Measurements from ENCODE around the gene SYK. TPM values are rescaled to one million over a fixed set of nuclear protein-coding genes. Genes with fewer than 3 reads are reported as not detected.
A peak's percentile ranks its signal among the peaks of the same experiment; 100 is the strongest.

Gene SYK
- total and polyA plus RNA-seq, 4 donors: 2.1 to 31.5 (median 13.3) TPM

DNA sequence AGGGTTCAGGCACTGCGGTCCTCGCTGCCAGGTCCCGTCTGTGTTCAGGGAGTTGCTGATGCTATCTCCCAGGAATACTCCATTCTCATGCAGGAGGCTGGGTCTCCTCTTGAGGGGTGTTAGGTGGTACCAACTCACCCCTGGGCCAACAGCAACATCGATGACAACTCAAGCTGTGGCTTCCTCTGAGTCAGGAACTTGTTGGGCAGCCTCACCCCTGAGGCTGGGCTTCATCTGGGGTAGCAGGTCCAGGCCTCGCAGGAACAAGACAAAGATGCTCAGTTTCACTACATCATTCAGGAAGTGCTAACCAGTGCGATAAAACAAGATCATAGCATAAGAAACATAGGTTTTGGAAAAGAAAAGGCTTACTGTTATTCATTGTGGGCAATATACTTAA lies 125.9 kb downstream of the SYK start:
- Histone ChIP-seq H3K4me3 (ENCODE audit: low read length in 2 of 2) (no peak overlapping the region), H3K4me1 (ENCODE audit: control insufficient read depth in 1 of 2, insufficient read depth in 2 of 2, low read length in 2 of 2) (no peaks in the 10 kb centered on the region), H3K9me3 (ENCODE audit: control insufficient read depth, low read length) (no peaks in the 10 kb centered on the region), H3K36me3 (ENCODE audit: control insufficient read depth in 1 of 2, insufficient read depth in 2 of 2, low read length in 1 of 2) (no peaks in the 10 kb centered on the region), H3K27me3 (ENCODE audit: control insufficient read depth in 1 of 2, insufficient read depth in 2 of 2, low read length in 1 of 2) (no peaks in the 10 kb centered on the region), H3K27ac (ENCODE audit: low read depth in 1 of 2, low read length in 2 of 2) (no peak overlapping the region)
- 92 to 97% methylated on average over 6 of the region's 6 CpGs for WGBS, 2 donors
- ATAC-seq (ENCODE audit: low FRiP score) (no peak), DNase-seq (no peak)
- intact Hi-C loops (cut with DNase I): no loop called here

- 95 to 97% methylated on average over 4 of the region's 4 CpGs for WGBS, 2 donors
- Histone ChIP-seq H3K27ac (ENCODE audit: low read depth in 1 of 2, low read length in 2 of 2) (no peak overlapping the region), H3K9me3 (ENCODE audit: control insufficient read depth, low read length) (no peaks in the 10 kb centered on the region), H3K4me3 (ENCODE audit: low read length in 2 of 2) (no peak overlapping the region), H3K4me1 (ENCODE audit: control insufficient read depth in 1 of 2, insufficient read depth in 2 of 2, low read length in 2 of 2) (no peaks in the 10 kb centered on the region), H3K36me3 (ENCODE audit: control insufficient read depth in 1 of 2, insufficient read depth in 2 of 2, low read length in 1 of 2) (no peaks in the 10 kb centered on the region), H3K27me3 (ENCODE audit: control insufficient read depth in 1 of 2, insufficient read depth in 2 of 2, low read length in 1 of 2) (no peaks in the 10 kb centered on the region)
- ATAC-seq (ENCODE audit: low FRiP score) (no peak), DNase-seq (no peak)
- intact Hi-C loops (cut with DNase I): no loop called here
These were observed 128.0 kb downstream of the SYK start for GRCh38 chr9:90929626-90930025.

GRCh38 chr9:90933468-90933867 lies 131.8 kb downstream of the SYK start:
- 94 to 97% methylated on average over 3 of the region's 3 CpGs for WGBS, 2 donors
- Histone ChIP-seq H3K4me3 (ENCODE audit: low read length in 2 of 2) (no peak overlapping the region), H3K4me1 (ENCODE audit: control insufficient read depth in 1 of 2, insufficient read depth in 2 of 2, low read length in 2 of 2) (no peaks in the 10 kb centered on the region), H3K27ac (ENCODE audit: low read depth in 1 of 2, low read length in 2 of 2) (no peak overlapping the region), H3K36me3 (ENCODE audit: control insufficient read depth in 1 of 2, insufficient read depth in 2 of 2, low read length in 1 of 2) (no peaks in the 10 kb centered on the region), H3K27me3 (ENCODE audit: control insufficient read depth in 1 of 2, insufficient read depth in 2 of 2, low read length in 1 of 2) (no peaks in the 10 kb centered on the region), H3K9me3 (ENCODE audit: control insufficient read depth, low read length) (no peaks in the 10 kb centered on the region)
- intact Hi-C loops (cut with DNase I): no loop called here
- DNase-seq (no peak), ATAC-seq (ENCODE audit: low FRiP score) (peak; percentile 22)

DNA sequence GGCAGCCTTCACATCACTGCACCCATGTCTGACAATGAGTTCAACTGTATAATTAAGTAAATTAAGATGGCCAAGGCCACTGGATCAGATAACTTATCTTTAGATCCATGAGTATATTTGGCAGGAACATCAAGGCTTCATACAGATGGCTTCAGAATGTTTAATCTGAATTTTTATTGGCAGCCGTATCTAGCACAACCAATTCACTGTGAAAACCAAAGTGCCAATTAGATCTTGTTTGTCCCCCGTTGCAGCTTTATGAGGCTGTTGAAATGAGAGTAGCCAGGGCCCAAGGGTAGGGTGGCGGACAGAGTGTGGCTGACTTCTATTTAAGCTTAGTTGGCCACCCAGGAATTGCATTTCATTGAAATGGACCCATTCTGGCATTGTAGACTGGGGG lies 137.7 kb downstream of the SYK start:
- DNase-seq: no peak
- 92% methylated on average over 3 of the region's 3 CpGs for WGBS, 2 donors
- intact Hi-C loops (cut with DNase I): no loop called here
- no peak for ATAC-seq (ENCODE audit: low FRiP score)
- no peak overlapping the region for H3K4me3 ChIP-seq (ENCODE audit: low read length in 2 of 2)
- peaks cover 3% of the 10 kb centered on the region for H3K9me3 ChIP-seq (ENCODE audit: control insufficient read depth, low read length)
- no peaks in the 10 kb centered on the region for H3K4me1 ChIP-seq (ENCODE audit: control insufficient read depth in 1 of 2, insufficient read depth in 2 of 2, low read length in 2 of 2)
- no peaks in the 10 kb centered on the region for H3K27me3 ChIP-seq (ENCODE audit: control insufficient read depth in 1 of 2, insufficient read depth in 2 of 2, low read length in 1 of 2)
- H3K36me3 ChIP-seq (ENCODE audit: control insufficient read depth in 1 of 2, insufficient read depth in 2 of 2, low read length in 1 of 2): no peaks in the 10 kb centered on the region
- H3K27ac ChIP-seq (ENCODE audit: low read depth in 1 of 2, low read length in 2 of 2): no peak overlapping the region

GRCh38 chr9:90940280-90940679 lies 138.7 kb downstream of the SYK start:
- Histone ChIP-seq H3K9me3 (ENCODE audit: control insufficient read depth, low read length) (peaks cover 3% of the 10 kb centered on the region), H3K27ac (ENCODE audit: low read depth in 1 of 2, low read length in 2 of 2) (no peak overlapping the region), H3K36me3 (ENCODE audit: control insufficient read depth in 1 of 2, insufficient read depth in 2 of 2, low read length in 1 of 2) (no peaks in the 10 kb centered on the region), H3K4me3 (ENCODE audit: low read length in 2 of 2) (no peak overlapping the region), H3K4me1 (ENCODE audit: control insufficient read depth in 1 of 2, insufficient read depth in 2 of 2, low read length in 2 of 2) (no peaks in the 10 kb centered on the region), H3K27me3 (ENCODE audit: control insufficient read depth in 1 of 2, insufficient read depth in 2 of 2, low read length in 1 of 2) (no peaks in the 10 kb centered on the region)
- intact Hi-C loops (cut with DNase I): no loop called here
- 95 to 100% methylated on average over 1 of the region's 1 CpG for WGBS, 2 donors
- no peak for DNase-seq
- no peak for ATAC-seq (ENCODE audit: low FRiP score)

DNA sequence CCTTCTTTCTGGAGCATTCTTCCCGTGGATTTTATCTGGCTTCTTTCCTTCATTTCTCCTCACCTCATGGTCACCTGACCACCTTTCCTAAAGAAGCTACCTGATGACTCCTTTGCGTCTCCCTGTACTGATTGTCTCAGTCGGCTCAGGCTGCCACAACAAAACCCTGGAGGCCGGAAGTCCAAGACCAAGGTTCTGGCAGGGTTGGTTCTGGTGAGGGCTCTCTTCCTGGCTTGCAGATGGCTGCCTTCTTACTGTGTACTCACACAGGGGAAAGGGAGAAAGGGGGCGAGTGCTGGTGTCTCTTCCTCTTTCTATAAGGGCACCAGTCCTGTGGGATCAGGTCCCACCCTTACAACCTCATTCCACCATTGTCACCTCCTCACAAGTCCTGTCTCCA lies 140.0 kb downstream of the SYK start:
- intact Hi-C loops (cut with DNase I): no loop called here
- no peak overlapping the region for H3K27ac ChIP-seq (ENCODE audit: low read depth in 1 of 2, low read length in 2 of 2)
- ATAC-seq (ENCODE audit: low FRiP score) (no peak), DNase-seq (no peak)
- no peaks in the 10 kb centered on the region for H3K36me3 ChIP-seq (ENCODE audit: control insufficient read depth in 1 of 2, insufficient read depth in 2 of 2, low read length in 1 of 2)
- WGBS, 2 donors: 90 to 97% methylated on average over 5 of the region's 5 CpGs
- no peaks in the 10 kb centered on the region for H3K4me1 ChIP-seq (ENCODE audit: control insufficient read depth in 1 of 2, insufficient read depth in 2 of 2, low read length in 2 of 2)
- H3K4me3 ChIP-seq (ENCODE audit: low read length in 2 of 2): no peak overlapping the region
- peaks cover 3% of the 10 kb centered on the region for H3K9me3 ChIP-seq (ENCODE audit: control insufficient read depth, low read length)
- H3K27me3 ChIP-seq (ENCODE audit: control insufficient read depth in 1 of 2, insufficient read depth in 2 of 2, low read length in 1 of 2): no peaks in the 10 kb centered on the region

DNA sequence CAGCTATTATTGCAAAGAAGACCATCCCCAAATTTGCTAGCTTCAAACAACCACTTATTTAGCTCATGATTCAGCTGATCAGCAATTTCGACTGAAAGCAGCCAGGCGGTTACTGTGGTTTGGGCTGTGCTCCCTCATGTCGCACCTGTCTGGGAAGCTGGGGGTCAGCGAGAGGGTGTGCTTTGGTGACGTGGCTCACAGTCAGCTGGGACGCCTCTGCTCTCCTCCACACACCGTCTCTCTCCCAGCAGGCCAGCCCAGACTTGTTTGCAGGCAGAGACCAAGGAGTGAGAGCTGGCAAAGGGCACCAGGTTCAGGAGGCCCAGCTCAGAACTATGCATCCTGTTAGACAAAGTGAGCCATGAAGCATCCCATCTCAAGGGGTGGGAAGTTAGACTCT lies 140.9 kb downstream of the SYK start:
- Histone ChIP-seq H3K27me3 (ENCODE audit: control insufficient read depth in 1 of 2, insufficient read depth in 2 of 2, low read length in 1 of 2) (no peaks in the 10 kb centered on the region), H3K27ac (ENCODE audit: low read depth in 1 of 2, low read length in 2 of 2) (no peak overlapping the region), H3K4me1 (ENCODE audit: control insufficient read depth in 1 of 2, insufficient read depth in 2 of 2, low read length in 2 of 2) (no peaks in the 10 kb centered on the region), H3K4me3 (ENCODE audit: low read length in 2 of 2) (no peak overlapping the region), H3K36me3 (ENCODE audit: control insufficient read depth in 1 of 2, insufficient read depth in 2 of 2, low read length in 1 of 2) (no peaks in the 10 kb centered on the region), H3K9me3 (ENCODE audit: control insufficient read depth, low read length) (peaks cover 3% of the 10 kb centered on the region)
- intact Hi-C loops (cut with DNase I): no loop called here
- WGBS, 2 donors: 87 to 94% methylated on average over 7 of the region's 7 CpGs
- no peak for DNase-seq
- ATAC-seq (ENCODE audit: low FRiP score): no peak

DNA sequence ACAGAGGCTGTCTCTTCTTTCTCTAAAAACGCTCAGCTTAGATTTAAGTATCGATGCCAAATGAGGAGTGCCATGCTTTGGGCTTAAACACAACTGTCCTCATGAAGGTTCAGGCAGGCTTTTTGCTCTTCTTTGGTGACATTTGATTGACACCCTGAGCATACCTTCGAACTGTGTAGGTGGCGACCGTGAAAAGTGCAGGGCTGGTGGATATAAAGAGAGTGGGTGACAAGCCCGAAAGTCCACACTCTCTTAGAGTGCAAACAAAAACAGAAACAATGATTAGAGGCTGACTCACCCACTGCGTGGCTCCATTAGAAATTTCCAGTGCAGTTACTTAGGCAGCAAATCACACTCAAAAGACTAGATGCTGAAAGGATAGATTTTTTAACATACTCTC lies 141.7 kb downstream of the SYK start:
- Histone ChIP-seq H3K9me3 (ENCODE audit: control insufficient read depth, low read length) (peaks cover 3% of the 10 kb centered on the region), H3K4me3 (ENCODE audit: low read length in 2 of 2) (no peak overlapping the region), H3K36me3 (ENCODE audit: control insufficient read depth in 1 of 2, insufficient read depth in 2 of 2, low read length in 1 of 2) (no peaks in the 10 kb centered on the region), H3K4me1 (ENCODE audit: control insufficient read depth in 1 of 2, insufficient read depth in 2 of 2, low read length in 2 of 2) (no peaks in the 10 kb centered on the region), H3K27ac (ENCODE audit: low read depth in 1 of 2, low read length in 2 of 2) (no peak overlapping the region), H3K27me3 (ENCODE audit: control insufficient read depth in 1 of 2, insufficient read depth in 2 of 2, low read length in 1 of 2) (no peaks in the 10 kb centered on the region)
- 71 to 72% methylated on average over 7 of the region's 7 CpGs for WGBS, 2 donors
- intact Hi-C loops (cut with DNase I): no loop called here
- DNase-seq (no peak), ATAC-seq (ENCODE audit: low FRiP score) (no peak)

GRCh38 chr9:90945336-90945735 lies 143.7 kb downstream of the SYK start:
- WGBS, 2 donors: 92 to 94% methylated on average over 2 of the region's 2 CpGs
- no peak overlapping the region for H3K4me3 ChIP-seq (ENCODE audit: low read length in 2 of 2)
- ATAC-seq (ENCODE audit: low FRiP score): no peak

More at GRCh38 chr9:90945336-90945735, 143.7 kb downstream of the SYK start:
- H3K9me3 ChIP-seq (ENCODE audit: control insufficient read depth, low read length): peaks cover 6% of the 10 kb centered on the region
- intact Hi-C loops (cut with DNase I): no loop called here
- no peak for DNase-seq
- no peaks in the 10 kb centered on the region for H3K36me3 ChIP-seq (ENCODE audit: control insufficient read depth in 1 of 2, insufficient read depth in 2 of 2, low read length in 1 of 2)
- H3K4me1 ChIP-seq (ENCODE audit: control insufficient read depth in 1 of 2, insufficient read depth in 2 of 2, low read length in 2 of 2): no peaks in the 10 kb centered on the region
- H3K27ac ChIP-seq (ENCODE audit: low read depth in 1 of 2, low read length in 2 of 2): no peak overlapping the region
- peaks cover 0 to 1% of the 10 kb centered on the region in 2 donors for H3K27me3 ChIP-seq (ENCODE audit: control insufficient read depth in 1 of 2, insufficient read depth in 2 of 2, low read length in 1 of 2)
